ENCODE results near the gene RTKN2.

RTKN2 gene

DNA sequence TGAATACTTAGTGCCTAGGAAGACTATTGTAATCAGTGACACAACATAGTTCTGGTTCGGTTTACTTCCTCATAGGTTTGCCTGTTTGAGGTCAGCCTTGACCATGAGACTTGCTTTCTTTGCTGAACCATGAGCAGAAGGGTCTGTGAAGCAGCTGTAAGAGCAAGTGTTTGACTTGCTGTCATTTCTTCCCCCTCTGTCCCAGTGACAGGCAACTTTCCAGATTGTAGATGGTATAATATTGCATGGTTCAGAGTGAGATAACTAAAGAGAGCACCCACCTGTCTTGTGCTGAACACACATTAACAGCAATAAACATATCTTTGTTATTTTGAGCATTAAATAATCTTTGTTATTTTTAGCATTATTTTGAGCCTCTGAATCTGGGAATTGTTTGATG lies 9.3 kb upstream of the RTKN2 start:
- H3K4me3 ChIP-seq (replicated peaks in 1 of 2; ENCODE audit: low read depth in 2 of 2, low read length in 2 of 2): no peak overlapping the region
- TF ChIP-seq, protein P1, sequence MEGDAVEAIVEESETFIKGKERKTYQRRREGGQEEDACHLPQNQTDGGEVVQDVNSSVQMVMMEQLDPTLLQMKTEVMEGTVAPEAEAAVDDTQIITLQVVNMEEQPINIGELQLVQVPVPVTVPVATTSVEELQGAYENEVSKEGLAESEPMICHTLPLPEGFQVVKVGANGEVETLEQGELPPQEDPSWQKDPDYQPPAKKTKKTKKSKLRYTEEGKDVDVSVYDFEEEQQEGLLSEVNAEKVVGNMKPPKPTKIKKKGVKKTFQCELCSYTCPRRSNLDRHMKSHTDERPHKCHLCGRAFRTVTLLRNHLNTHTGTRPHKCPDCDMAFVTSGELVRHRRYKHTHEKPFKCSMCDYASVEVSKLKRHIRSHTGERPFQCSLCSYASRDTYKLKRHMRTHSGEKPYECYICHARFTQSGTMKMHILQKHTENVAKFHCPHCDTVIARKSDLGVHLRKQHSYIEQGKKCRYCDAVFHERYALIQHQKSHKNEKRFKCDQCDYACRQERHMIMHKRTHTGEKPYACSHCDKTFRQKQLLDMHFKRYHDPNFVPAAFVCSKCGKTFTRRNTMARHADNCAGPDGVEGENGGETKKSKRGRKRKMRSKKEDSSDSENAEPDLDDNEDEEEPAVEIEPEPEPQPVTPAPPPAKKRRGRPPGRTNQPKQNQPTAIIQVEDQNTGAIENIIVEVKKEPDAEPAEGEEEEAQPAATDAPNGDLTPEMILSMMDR (IDR thresholded peaks at IDR 0.05; ENCODE audit: low read depth, low read length): no peak

DNA sequence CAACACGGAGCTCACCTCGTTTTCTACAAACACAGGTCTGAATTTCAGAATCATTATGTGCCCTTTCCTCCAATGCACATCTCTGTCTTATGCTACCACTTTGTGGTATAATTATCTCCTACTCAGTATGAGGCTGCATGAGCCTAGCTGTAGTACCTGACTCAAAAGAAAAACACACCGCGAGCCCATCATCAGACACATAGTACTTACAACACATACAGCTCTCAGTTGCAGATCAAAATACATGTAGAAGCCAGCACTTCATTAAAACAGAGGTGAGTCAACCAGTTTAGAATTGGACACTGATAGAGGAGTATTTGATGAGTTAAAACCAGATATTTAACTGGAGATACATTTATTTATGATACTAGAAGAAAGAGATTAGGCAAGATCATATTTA lies 1.4 kb upstream of the RTKN2 start:
- TF ChIP-seq, protein P1 (IDR thresholded peaks at IDR 0.05; ENCODE audit: low read depth, low read length): no peak
- DNase-seq (ENCODE audit: low read depth in 2 of 2): no peak
- H3K4me3 ChIP-seq (replicated peaks in 1 of 2; ENCODE audit: low read depth in 2 of 2, low read length in 2 of 2): no peak overlapping the region

More for the DNA sequence above, 9.3 kb upstream of the RTKN2 start:
- DNase-seq (ENCODE audit: low read depth in 2 of 2): no peak

DNA sequence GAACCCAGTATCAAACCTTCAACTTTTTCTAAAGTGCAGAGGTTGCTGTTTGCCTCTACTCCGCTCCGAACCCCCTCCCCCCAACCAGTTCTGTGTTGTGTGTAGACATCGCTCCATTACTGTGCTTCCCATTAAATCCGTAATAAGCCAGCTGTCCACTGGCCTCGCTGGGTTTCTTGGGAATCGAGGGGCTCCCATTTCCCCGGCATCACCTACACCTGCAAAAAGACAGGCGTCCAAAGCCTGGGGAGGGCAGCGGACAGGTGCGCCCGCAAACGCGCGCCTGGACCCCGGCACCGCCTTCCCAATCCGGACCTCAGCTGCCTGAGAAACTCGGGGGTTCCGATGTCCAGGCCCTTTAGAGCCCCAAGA lies 631 bp downstream of the RTKN2 start:
- H3K4me3 ChIP-seq (replicated peaks in 1 of 2; ENCODE audit: low read depth in 2 of 2, low read length in 2 of 2): peak overlapping the region; percentile 64 to 66
- TF ChIP-seq, protein P1 (IDR thresholded peaks at IDR 0.05; ENCODE audit: low read depth, low read length): no peak

DNA sequence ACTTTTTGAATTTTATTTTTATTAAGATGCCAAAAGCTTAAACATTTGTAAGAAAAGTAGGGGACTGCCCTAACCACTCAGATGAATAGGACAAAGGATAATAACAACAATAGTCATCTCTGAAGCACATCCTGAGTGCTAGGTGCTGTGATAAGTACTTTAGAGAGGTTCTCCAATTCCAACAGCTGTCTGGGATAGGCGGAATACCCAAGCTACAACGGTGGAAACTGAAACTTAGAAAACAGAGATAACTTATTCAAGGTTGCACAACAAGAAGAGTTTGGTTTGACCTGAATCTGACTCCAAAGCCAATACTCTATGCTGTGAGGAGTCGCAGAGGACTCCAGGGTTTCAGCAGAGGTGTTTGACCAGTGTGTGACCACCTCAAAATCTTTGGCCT lies 2.0 kb downstream of the RTKN2 start:
- DNase-seq (ENCODE audit: low read depth in 2 of 2): no peak
- no peak overlapping the region for H3K4me3 ChIP-seq (replicated peaks in 1 of 2; ENCODE audit: low read depth in 2 of 2, low read length in 2 of 2)
- TF ChIP-seq, protein P1 (IDR thresholded peaks at IDR 0.05; ENCODE audit: low read depth, low read length): no peak

More for the DNA sequence above, 631 bp downstream of the RTKN2 start:
- DNase-seq (ENCODE audit: low read depth in 2 of 2): no peak

DNA sequence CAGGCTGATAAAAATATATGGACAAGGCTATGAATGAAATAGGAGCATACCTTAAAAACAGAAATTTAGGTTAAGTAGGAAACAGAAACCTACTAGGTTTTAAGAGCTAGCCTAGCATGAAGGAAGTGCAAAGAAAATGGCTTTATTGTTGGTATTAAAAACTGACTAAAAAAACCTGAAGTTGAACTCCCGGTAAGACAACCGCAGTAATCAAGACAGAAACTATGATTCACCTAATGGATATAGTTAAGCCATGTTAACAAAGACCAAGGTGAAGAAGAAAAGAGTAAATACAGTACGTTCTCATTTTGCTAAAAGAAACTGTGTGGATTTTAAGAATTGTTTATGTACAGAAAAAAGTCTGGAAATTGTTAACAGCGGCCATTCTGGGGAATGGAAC lies 2.5 kb downstream of the RTKN2 start:
- DNase-seq (ENCODE audit: low read depth in 2 of 2): no peak
- no peak overlapping the region for H3K4me3 ChIP-seq (replicated peaks in 1 of 2; ENCODE audit: low read depth in 2 of 2, low read length in 2 of 2)
- TF ChIP-seq, protein P1 (IDR thresholded peaks at IDR 0.05; ENCODE audit: low read depth, low read length): no peak

DNA sequence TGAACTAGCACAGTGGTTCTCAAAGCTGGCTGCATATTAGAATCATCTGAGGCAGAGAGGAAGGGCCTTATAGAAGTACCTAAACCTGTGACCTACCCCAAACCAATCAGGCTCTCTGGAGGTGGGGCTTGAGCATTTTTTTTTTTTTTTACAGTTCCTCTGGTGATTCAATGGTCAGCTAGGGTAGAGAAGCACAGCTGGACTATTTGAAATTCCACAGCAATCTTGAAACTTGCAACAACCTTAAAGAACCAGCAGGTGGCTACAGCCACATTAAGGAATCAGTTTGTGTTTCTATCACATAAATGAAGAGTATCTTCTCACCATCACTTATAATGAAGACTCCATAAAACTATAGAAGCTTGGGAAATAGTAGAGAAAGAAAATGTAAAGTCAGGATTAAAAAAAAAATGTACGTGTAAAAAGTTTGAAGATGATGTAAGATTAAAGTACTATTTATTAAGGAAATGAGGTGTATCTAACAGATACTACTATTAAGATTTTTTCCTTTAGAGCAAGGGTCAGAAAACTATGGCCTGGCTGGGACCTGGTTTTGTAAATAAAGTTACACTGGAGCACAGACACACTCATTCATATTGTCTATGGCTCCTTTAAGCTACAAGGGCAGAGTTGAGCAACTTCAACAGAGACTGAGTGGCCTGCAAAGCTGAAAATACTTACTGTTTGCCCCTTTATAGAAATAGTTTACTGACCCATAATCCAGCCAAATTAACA lies 3.8 kb downstream of the RTKN2 start:
- TF ChIP-seq, protein P1 (IDR thresholded peaks at IDR 0.05; ENCODE audit: low read depth, low read length): peak; percentile 71
- peak; percentile 89 to 95 for DNase-seq (ENCODE audit: low read depth in 2 of 2)
- H3K4me3 ChIP-seq (replicated peaks in 1 of 2; ENCODE audit: low read depth in 2 of 2, low read length in 2 of 2): no peak overlapping the region

DNA sequence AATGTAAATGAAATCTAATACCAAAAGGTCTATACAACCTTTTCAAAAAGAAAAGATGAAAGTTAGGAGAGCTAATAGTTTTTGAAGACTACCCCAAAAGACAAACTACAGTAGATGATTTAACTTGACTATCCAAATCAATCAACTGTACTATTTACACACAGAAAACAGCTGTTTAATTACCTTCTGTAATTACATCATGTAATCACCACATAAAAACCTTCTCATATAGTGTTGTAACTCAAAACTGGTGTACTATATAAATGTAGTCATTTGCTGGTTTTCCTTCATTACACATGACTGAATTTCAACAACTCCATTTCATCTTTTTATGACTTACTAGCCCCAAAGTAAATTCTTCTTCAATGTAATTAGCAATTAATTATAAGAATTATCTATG lies 4.5 kb downstream of the RTKN2 start:
- TF ChIP-seq, protein P1 (IDR thresholded peaks at IDR 0.05; ENCODE audit: low read depth, low read length): no peak
- DNase-seq (ENCODE audit: low read depth in 2 of 2): no peak

More for the DNA sequence above, 4.5 kb downstream of the RTKN2 start:
- H3K4me3 ChIP-seq (replicated peaks in 1 of 2; ENCODE audit: low read depth in 2 of 2, low read length in 2 of 2): no peak overlapping the region
